Right cardiac atrium (tissue), 5 donors: ENCODE data around the gene DCBLD2. TPM values are rescaled to one million over a fixed set of nuclear protein-coding genes. Genes with fewer than 3 reads are reported as not detected.

ENCODE experiments used
- ATAC-seq, 2 donors: fragments of 200-7000 bp; cut with Tn5 transposase; one replicate each; pipeline versions ENCODE4 v1.8.0 to v1.9.1; 2020; ENCODE audit warnings: moderate library complexity in 2 of 2, mild to moderate bottlenecking in 1 of 2
- DNase-seq, 3 donors: peaks; one replicate each; pipeline ENCODE4 v3.0.0-alpha.2; 2020
- H3K27ac ChIP-seq: one replicate; pipeline ENCODE4 v1.5.1; 2013; ENCODE audit warnings: mild to moderate bottlenecking, low read length, control low read depth, moderate library complexity
- H3K27me3 ChIP-seq: one replicate; pipeline ENCODE4 v1.6.1; 2013; ENCODE audit not compliant: control insufficient read depth, insufficient read depth
- H3K4me1 ChIP-seq: one replicate; pipeline ENCODE4 v1.6.1; 2013; ENCODE audit warnings: low read length; ENCODE audit not compliant: control insufficient read depth, insufficient read depth
- H3K4me3 ChIP-seq: one replicate; pipeline ENCODE4 v1.5.1; 2013; ENCODE audit warnings: low read length, control low read depth
- H3K9me3 ChIP-seq: one replicate; pipeline ENCODE4 v1.6.1; 2013; ENCODE audit warnings: low read length; ENCODE audit not compliant: control insufficient read depth
- WGBS: extraction: QIAGEN DNeasy Blood & Tissue Kit; methylation state at CpG from one replicate; pipeline ENCODE4 v1.1.7; 2013; 5-methylcytosine and 5-hydroxymethylcytosine counted together
- intact Hi-C, 4 donors: fragments of 100-400 bp; cut with DNase I; formaldehyde crosslinking; loops; one replicate each; pipeline versions ENCODE4 v1.11.0 to v1.14.0; 2022 to 2023
- polyA plus RNA-seq: library from polyadenylated mRNA; stranded (reverse); fragments of 200-250 nt; gene quantifications from one replicate; pipeline ENCODE4 v1.2.3, GENCODE V29; 2013
- total RNA-seq, 4 donors: library from RNA; stranded (reverse); fragmentation: NEBNext Ultra II Directional; extraction: Animal tissue kit (Norgen Biotek cat#: 25700); gene quantifications; one replicate each; pipeline ENCODE4 v1.2.1, GENCODE V29; 2021
- donor health status: healthy with polysubstance abuse.
- donor health status: DM: no; HTN: yes; CAD: no.
- donor health status: DM: no; HTN: no; CAD: no.
- donor health status: DM: no; HTN: yes; CAD: no; lungs with severe emphysema.
- donor health status: DM: yes; HTN: yes; CAD: no.

DCBLD2 gene
- total and polyA plus RNA-seq, 5 donors, result 13.6 to 40.4 (median 36.1) TPM

- DNase-seq (no peak), ATAC-seq (no peak)
- no peaks in the 10 kb centered on the region for H3K27me3 ChIP-seq
- no peak overlapping the region for H3K4me3 ChIP-seq
- H3K4me1 ChIP-seq, result no peaks in the 10 kb centered on the region
- H3K27ac ChIP-seq, result no peak overlapping the region
- WGBS, result 82% methylated on average over 7 of the region's 7 CpGs
- intact Hi-C loops, result no loop called here
- no peaks in the 10 kb centered on the region for H3K9me3 ChIP-seq
These were observed 109.9 kb downstream of the DCBLD2 start for GRCh38 chr3:98791341-98792325.

DNA sequence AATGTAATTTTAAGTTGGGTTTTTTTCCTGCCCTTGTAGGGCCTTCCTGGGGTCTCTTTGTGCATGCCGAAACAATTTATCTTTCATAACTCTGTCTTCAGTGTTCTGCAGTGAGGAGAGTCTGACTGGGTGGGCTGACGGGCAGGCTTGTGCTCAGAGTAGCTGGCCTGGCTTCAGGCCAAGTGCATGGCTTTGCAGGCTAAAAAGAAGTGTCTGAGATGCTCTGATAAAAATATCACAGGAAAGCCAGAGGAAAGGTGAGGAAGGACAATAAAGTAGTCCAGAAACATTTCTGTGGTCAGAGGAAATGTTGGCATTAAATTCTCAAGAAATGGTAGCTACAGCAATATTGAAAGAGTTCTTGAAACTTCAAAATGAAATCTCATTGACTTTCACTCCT, 112.8 kb downstream of the DCBLD2 start:
- WGBS, result 29% methylated on average over 2 of the region's 2 CpGs

DNA sequence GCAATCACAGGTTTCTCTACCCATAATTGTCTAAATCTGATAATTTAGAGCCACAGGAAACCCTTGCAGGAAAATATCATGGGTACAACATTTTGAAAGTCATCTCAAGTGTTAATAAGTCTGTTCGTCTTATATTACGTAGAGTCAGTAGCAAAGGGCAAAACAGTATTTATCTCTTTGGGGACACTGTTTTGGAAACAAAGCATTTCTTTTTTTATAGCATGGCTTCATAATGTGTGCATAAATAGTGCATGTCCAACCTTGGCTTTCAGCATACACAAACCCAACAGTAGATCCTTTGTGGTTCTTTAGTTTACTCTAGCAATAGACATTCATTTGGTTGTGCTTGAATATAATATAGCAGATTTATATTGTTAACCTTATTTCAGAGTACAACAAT, 114.3 kb downstream of the DCBLD2 start:
- H3K9me3 ChIP-seq, result no peaks in the 10 kb centered on the region
- H3K27me3 ChIP-seq, result no peaks in the 10 kb centered on the region
- H3K4me3 ChIP-seq, result no peak overlapping the region
- ATAC-seq (no peak), DNase-seq (no peak)
- peaks cover 7% of the 10 kb centered on the region for H3K4me1 ChIP-seq
- WGBS, result 31% methylated on average over 2 of the region's 2 CpGs
- no peak overlapping the region for H3K27ac ChIP-seq
- intact Hi-C loops, result loop anchor here in 3 of 4 donors (10.0 kb wide), 1 partner anchor 52 kb away; no protein-coding TSS in a partner anchor

More for the DNA sequence above, 112.8 kb downstream of the DCBLD2 start:
- Histone ChIP-seq H3K27me3 (no peaks in the 10 kb centered on the region), H3K9me3 (no peaks in the 10 kb centered on the region), H3K4me3 (no peak overlapping the region), H3K27ac (no peak overlapping the region), H3K4me1 (peaks cover 5% of the 10 kb centered on the region)
- intact Hi-C loops, result loop anchor here in 3 of 4 donors (10.0 kb wide), 1 partner anchor 54 kb away; no protein-coding TSS in a partner anchor
- DNase-seq (peak in 1 of 3 donors; percentile 76), ATAC-seq (no peak)

- peak overlapping the region; percentile 38 for H3K27ac ChIP-seq
- ATAC-seq, result no peak
- 63% methylated on average over 4 of the region's 4 CpGs for WGBS
These were observed 115.0 kb downstream of the DCBLD2 start for GRCh38 chr3:98786364-98787006.

GRCh38 chr3:98784666-98785600, 116.6 kb downstream of the DCBLD2 start:
- intact Hi-C loops, result loop anchor here in 3 of 4 donors (10.0 kb wide), 1 partner anchor 50 kb away; no protein-coding TSS in a partner anchor
- Histone ChIP-seq H3K27me3 (no peaks in the 10 kb centered on the region), H3K27ac (peak overlapping the region; percentile 65), H3K4me1 (peaks cover 9% of the 10 kb centered on the region), H3K4me3 (no peak overlapping the region), H3K9me3 (no peaks in the 10 kb centered on the region)
- ATAC-seq (peak; percentile 62 to 64), DNase-seq (no peak)
- WGBS, result 53% methylated on average over 3 of the region's 3 CpGs

More at GRCh38 chr3:98786364-98787006, 115.0 kb downstream of the DCBLD2 start:
- Histone ChIP-seq H3K4me1 (peaks cover 7% of the 10 kb centered on the region), H3K9me3 (no peaks in the 10 kb centered on the region), H3K27me3 (no peaks in the 10 kb centered on the region), H3K4me3 (no peak overlapping the region)
- DNase-seq, result no peak
- intact Hi-C loops, result loop anchor here in 3 of 4 donors (10.0 kb wide), 1 partner anchor 52 kb away; no protein-coding TSS in a partner anchor

- Histone ChIP-seq H3K27ac (peak overlapping the region; percentile 56), H3K9me3 (no peaks in the 10 kb centered on the region), H3K4me3 (no peak overlapping the region), H3K4me1 (peaks cover 9% of the 10 kb centered on the region), H3K27me3 (no peaks in the 10 kb centered on the region)
- peak; percentile 55 to 72 for ATAC-seq
- WGBS, result 58% methylated on average over 5 of the region's 5 CpGs
- DNase-seq, result no peak
- intact Hi-C loops, result loop anchor here in 3 of 4 donors (10.0 kb wide), 1 partner anchor 49 kb away; no protein-coding TSS in a partner anchor
These were observed 117.5 kb downstream of the DCBLD2 start for GRCh38 chr3:98784042-98784441.

DNA sequence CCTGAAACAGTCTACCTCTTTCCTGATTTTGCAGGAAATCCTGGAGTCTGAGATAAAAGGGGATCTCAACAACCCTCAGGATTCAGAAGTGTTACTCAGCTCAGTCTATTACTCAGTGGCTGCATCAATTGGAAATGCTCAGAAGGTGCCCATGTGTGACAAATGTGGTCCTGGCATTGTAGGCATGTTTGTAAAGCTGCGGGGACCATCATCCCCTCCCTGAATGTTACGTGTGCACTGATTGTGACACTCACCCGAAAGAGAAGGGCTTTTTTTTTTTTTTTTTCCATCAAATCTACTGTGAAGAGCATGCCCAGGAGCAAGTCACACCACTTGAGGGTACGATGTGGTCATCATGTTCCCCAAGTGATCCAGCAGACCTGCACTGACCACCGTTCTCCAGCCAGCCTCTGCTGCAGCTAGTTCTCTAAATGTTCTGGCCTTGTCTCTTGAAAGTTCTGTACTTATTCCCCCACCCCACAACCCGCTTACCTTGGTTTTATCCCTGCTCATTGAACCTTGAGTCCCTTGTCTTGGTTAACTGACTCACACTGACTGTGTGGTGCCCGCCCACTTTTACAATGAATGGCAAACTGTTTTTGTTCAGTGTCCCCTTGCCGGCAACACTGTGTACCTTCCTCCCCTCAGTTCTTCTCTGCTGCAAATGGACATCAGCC, 118.5 kb downstream of the DCBLD2 start:
- Histone ChIP-seq H3K27me3 (no peaks in the 10 kb centered on the region), H3K27ac (no peak overlapping the region), H3K4me1 (peaks cover 12% of the 10 kb centered on the region), H3K4me3 (no peak overlapping the region), H3K9me3 (no peaks in the 10 kb centered on the region)
- ATAC-seq (no peak), DNase-seq (no peak)
- intact Hi-C loops, result loop anchor here in 3 of 4 donors (10.0 kb wide), 1 partner anchor 48 kb away; no protein-coding TSS in a partner anchor
- WGBS, result 91% methylated on average over 8 of the region's 8 CpGs

DNA sequence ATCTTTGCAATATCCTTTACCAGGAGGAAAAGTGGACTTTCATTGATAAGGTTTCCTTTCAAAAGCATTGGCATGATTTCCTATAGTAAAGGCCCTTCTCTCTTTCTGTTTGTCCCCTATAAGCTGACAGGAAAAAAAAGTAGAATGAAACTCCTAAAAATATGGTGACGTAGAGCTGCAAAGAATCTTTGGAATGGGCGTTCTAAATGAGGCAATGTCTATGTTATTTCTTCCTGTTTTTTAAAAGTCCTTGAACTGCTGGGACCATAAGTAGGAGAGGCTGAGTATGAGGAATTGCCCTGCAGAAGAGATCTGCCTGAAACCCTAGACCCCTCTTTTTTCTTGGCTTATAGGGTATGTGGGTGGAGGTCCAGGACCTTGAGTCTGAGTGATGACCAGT, 121.2 kb downstream of the DCBLD2 start:
- no peak overlapping the region for H3K27ac ChIP-seq
- H3K4me3 ChIP-seq, result no peak overlapping the region
- ATAC-seq (no peak), DNase-seq (no peak)
- peaks cover 12% of the 10 kb centered on the region for H3K4me1 ChIP-seq
- intact Hi-C loops, result loop anchor here in 3 of 4 donors (10.0 kb wide), 1 partner anchor 46 kb away; no protein-coding TSS in a partner anchor
- H3K27me3 ChIP-seq, result no peaks in the 10 kb centered on the region
- H3K9me3 ChIP-seq, result no peaks in the 10 kb centered on the region
- WGBS, result 77% methylated on average over 2 of the region's 2 CpGs

DNA sequence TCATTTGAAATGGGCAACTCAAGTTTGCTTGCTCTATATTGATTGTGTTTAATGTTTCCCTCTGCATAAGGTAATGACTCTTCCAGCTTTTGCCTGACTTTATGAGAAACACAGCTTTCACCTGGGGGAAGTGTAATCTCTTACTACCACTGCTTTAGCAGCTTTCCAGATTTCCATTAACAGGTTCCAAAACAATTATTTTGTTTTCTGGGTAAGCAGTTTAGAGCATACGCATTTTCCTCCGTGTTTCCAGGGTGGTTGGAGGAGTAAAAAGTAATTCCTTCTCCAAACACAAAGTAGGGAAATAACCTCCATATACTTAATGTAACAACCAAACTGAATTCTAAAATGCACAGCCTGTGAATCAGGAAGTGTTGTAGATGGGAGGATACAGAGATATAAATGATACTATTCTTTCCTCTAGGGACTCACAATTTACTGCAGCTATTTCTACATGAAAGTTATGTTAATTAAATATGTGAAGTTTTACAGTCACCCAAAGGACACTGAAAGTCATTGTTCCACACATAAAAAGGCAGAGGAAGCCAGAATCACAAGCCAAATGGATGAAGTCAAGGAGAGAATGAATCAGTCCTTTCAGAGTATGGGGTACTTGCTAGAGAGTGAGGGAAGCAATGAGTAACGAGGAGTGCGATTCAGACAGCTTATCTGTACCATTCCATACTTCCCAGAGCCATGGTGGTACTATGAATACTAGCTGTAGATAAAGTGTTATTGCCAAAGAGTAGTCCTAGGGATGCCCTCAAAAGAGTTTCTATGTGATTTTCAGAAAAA, 121.8 kb downstream of the DCBLD2 start:
- H3K9me3 ChIP-seq, result no peaks in the 10 kb centered on the region
- no peak overlapping the region for H3K4me3 ChIP-seq
- intact Hi-C loops, result loop anchor here in 3 of 4 donors (10.0 kb wide), 1 partner anchor 45 kb away; no protein-coding TSS in a partner anchor
- H3K4me1 ChIP-seq, result peaks cover 12% of the 10 kb centered on the region
- WGBS, result 55% methylated on average over 4 of the region's 4 CpGs
- no peak overlapping the region for H3K27ac ChIP-seq
- ATAC-seq, result peak in 1 of 2 donors; percentile 35
- no peaks in the 10 kb centered on the region for H3K27me3 ChIP-seq
- DNase-seq, result no peak
